Measurements from ENCODE around the gene MITF. TPM values are rescaled to one million over a fixed set of nuclear protein-coding genes. Genes with fewer than 3 reads are reported as not detected.

MITF gene
- total RNA-seq, 1 donor from 2014 or later = 19.4 TPM

GRCh38 chr3:69926385-69926784, 187.1 kb downstream of the MITF start:
- DNase-seq (ENCODE audit: low spot score, unreplicated experiment) = no peak
- Mint-ChIP-seq H3K36me3 (ENCODE audit: insufficient read depth) (no peaks in the 10 kb centered on the region), H3K27ac (no peak overlapping the region), H3K9me3 (ENCODE audit: low read depth) (no peaks in the 10 kb centered on the region), H3K4me1 (ENCODE audit: low read depth) (peaks cover 4% of the 10 kb centered on the region), H3K4me3 (ENCODE audit: low read depth) (no peak overlapping the region), H3K27me3 (no peaks in the 10 kb centered on the region)
- no peak for TF ChIP-seq CTCF (IDR thresholded peaks at IDR 0.05; ENCODE audit: unreplicated experiment)

- H3K4me3 Mint-ChIP-seq (ENCODE audit: low read depth) = no peak overlapping the region
- no peak for DNase-seq (ENCODE audit: low spot score, unreplicated experiment)
- no peaks in the 10 kb centered on the region for H3K36me3 Mint-ChIP-seq (ENCODE audit: insufficient read depth)
- no peak for TF ChIP-seq CTCF (IDR thresholded peaks at IDR 0.05; ENCODE audit: unreplicated experiment)
- no peaks in the 10 kb centered on the region for H3K27me3 Mint-ChIP-seq
- no peak overlapping the region for H3K27ac Mint-ChIP-seq
- peaks cover 3% of the 10 kb centered on the region for H3K4me1 Mint-ChIP-seq (ENCODE audit: low read depth)
- no peaks in the 10 kb centered on the region for H3K9me3 Mint-ChIP-seq (ENCODE audit: low read depth)
Measured at GRCh38 chr3:69927571-69927970, 188.3 kb downstream of the MITF start.

GRCh38 chr3:69929019-69929418, 189.8 kb downstream of the MITF start:
- no peak overlapping the region for H3K27ac Mint-ChIP-seq
- no peak overlapping the region for H3K4me3 Mint-ChIP-seq (ENCODE audit: low read depth)
- H3K4me1 Mint-ChIP-seq (ENCODE audit: low read depth) = no peaks in the 10 kb centered on the region
- H3K9me3 Mint-ChIP-seq (ENCODE audit: low read depth) = no peaks in the 10 kb centered on the region
- H3K36me3 Mint-ChIP-seq (ENCODE audit: insufficient read depth) = no peaks in the 10 kb centered on the region
- TF ChIP-seq CTCF (IDR thresholded peaks at IDR 0.05; ENCODE audit: unreplicated experiment) = no peak
- DNase-seq (ENCODE audit: low spot score, unreplicated experiment) = no peak
- no peaks in the 10 kb centered on the region for H3K27me3 Mint-ChIP-seq

GRCh38 chr3:69930564-69930963, 191.3 kb downstream of the MITF start:
- Mint-ChIP-seq H3K27me3 (no peaks in the 10 kb centered on the region), H3K9me3 (ENCODE audit: low read depth) (no peaks in the 10 kb centered on the region), H3K36me3 (ENCODE audit: insufficient read depth) (no peaks in the 10 kb centered on the region), H3K4me3 (ENCODE audit: low read depth) (no peak overlapping the region), H3K4me1 (ENCODE audit: low read depth) (no peaks in the 10 kb centered on the region), H3K27ac (no peak overlapping the region)
- DNase-seq (ENCODE audit: low spot score, unreplicated experiment) = no peak
- TF ChIP-seq CTCF (IDR thresholded peaks at IDR 0.05; ENCODE audit: unreplicated experiment) = no peak

- no peak overlapping the region for H3K27ac Mint-ChIP-seq
- no peak for TF ChIP-seq CTCF (IDR thresholded peaks at IDR 0.05; ENCODE audit: unreplicated experiment)
- H3K27me3 Mint-ChIP-seq = no peaks in the 10 kb centered on the region
- no peaks in the 10 kb centered on the region for H3K36me3 Mint-ChIP-seq (ENCODE audit: insufficient read depth)
- H3K4me1 Mint-ChIP-seq (ENCODE audit: low read depth) = no peaks in the 10 kb centered on the region
- no peak for DNase-seq (ENCODE audit: low spot score, unreplicated experiment)
- no peaks in the 10 kb centered on the region for H3K9me3 Mint-ChIP-seq (ENCODE audit: low read depth)
- no peak overlapping the region for H3K4me3 Mint-ChIP-seq (ENCODE audit: low read depth)
Measured at GRCh38 chr3:69932087-69932486, 192.8 kb downstream of the MITF start.

All from progenitor cell of endocrine pancreas (in vitro differentiated cells).